Activated T-cell treated with anti-CD3 and anti-CD28 coated beads for 4 hours (primary cell): Measurements from ENCODE around the gene SLC50A1.
A peak's percentile ranks its signal among the peaks of the same experiment; 100 is the strongest.

ENCODE experiments used
- DNase-seq: peaks from one replicate; pipeline ENCODE4 v3.0.0-alpha.2; 2020

The SLC50A1 gene

GRCh38 chr1:155172732-155173477, 37.3 kb downstream of the SLC50A1 start, which contains the start of gene KRTCAP2:
Gene KRTCAP2 (minus strand): TSS chr1:155173304. CDS start chr1:155173224, 80 bp downstream.
- DNase-seq, result peak; percentile 93

GRCh38 chr1:155173478-155174323, 38.0 kb downstream of the SLC50A1 start, which contains the start of gene TRIM46:
Gene TRIM46 (plus strand): TSS chr1:155173849. CDS start chr1:155173967, 118 bp downstream.
- DNase-seq, result peak; percentile 65

GRCh38 chr1:155174324-155175280, 39.0 kb downstream of the SLC50A1 start:
- DNase-seq, result peak; percentile 21

GRCh38 chr1:155175281-155175926, 39.8 kb downstream of the SLC50A1 start:
- no peak for DNase-seq

GRCh38 chr1:155175927-155176371, 40.3 kb downstream of the SLC50A1 start:
- DNase-seq, result no peak

- peak; percentile 85 for DNase-seq
These were observed 41.0 kb downstream of the SLC50A1 start for GRCh38 chr1:155176544-155177071.

- no peak for DNase-seq
These were observed 41.7 kb downstream of the SLC50A1 start for GRCh38 chr1:155177192-155177917.

GRCh38 chr1:155177918-155178281, 42.2 kb downstream of the SLC50A1 start:
- no peak for DNase-seq

- no peak for DNase-seq
These were observed 42.9 kb downstream of the SLC50A1 start for GRCh38 chr1:155178441-155179111.

- DNase-seq, result no peak
These were observed 43.7 kb downstream of the SLC50A1 start for GRCh38 chr1:155179112-155180031.

- DNase-seq, result no peak
These were observed 45.9 kb downstream of the SLC50A1 start for GRCh38 chr1:155181371-155182051.

GRCh38 chr1:155182052-155182550, 46.4 kb downstream of the SLC50A1 start:
- no peak for DNase-seq

- no peak for DNase-seq
These were observed 48.1 kb downstream of the SLC50A1 start for GRCh38 chr1:155183775-155184221.

GRCh38 chr1:155184351-155184811, 48.7 kb downstream of the SLC50A1 start:
- no peak for DNase-seq

- DNase-seq, result no peak
These were observed 49.5 kb downstream of the SLC50A1 start for GRCh38 chr1:155184835-155185782.

GRCh38 chr1:155185783-155186066, 50.1 kb downstream of the SLC50A1 start:
- no peak for DNase-seq

GRCh38 chr1:155186067-155186793, 50.6 kb downstream of the SLC50A1 start:
- no peak for DNase-seq
